CD4-positive, CD25-positive, alpha-beta regulatory T cell (primary cell): ENCODE results near the gene CMIP. TPM values are rescaled to one million over a fixed set of nuclear protein-coding genes. Genes with fewer than 3 reads are reported as not detected.

ENCODE experiments used
- ATAC-seq, 2 donors: fragments of 150-1000 bp; cut with Tn5 transposase; one replicate each; pipeline ENCODE4 v1.10.0; 2021; ENCODE audit warnings: low read depth in 2 of 2, moderate number of reproducible peaks in 2 of 2, moderate library complexity in 1 of 2
- DNase-seq, 3 donors: peaks; one replicate each; pipeline versions ENCODE4 v3.0.0 to v3.0.0-alpha.2; 2012 to 2022; ENCODE audit warnings: mixed read lengths in 1 of 3
- H3K27ac ChIP-seq: one replicate; pipeline ENCODE4 v1.7.0; 2013; ENCODE audit warnings: mild to moderate bottlenecking, low read length; ENCODE audit not compliant: insufficient read depth, poor library complexity, severe bottlenecking
- H3K27me3 ChIP-seq: one replicate; pipeline ENCODE4 v1.7.0; 2013; ENCODE audit warnings: low read length; ENCODE audit not compliant: control insufficient read depth, insufficient read depth
- H3K36me3 ChIP-seq: one replicate; pipeline ENCODE4 v1.7.0; 2013; ENCODE audit warnings: mild to moderate bottlenecking, low read length, moderate library complexity; ENCODE audit not compliant: control insufficient read depth, insufficient read depth
- H3K4me1 ChIP-seq: 2 replicates; pipeline ENCODE4 v1.7.0; 2013; ENCODE audit warnings: mild to moderate bottlenecking, low read length; ENCODE audit not compliant: insufficient read depth, control insufficient read depth, poor library complexity, severe bottlenecking
- H3K4me3 ChIP-seq: one replicate; pipeline ENCODE4 v1.7.0; 2013; ENCODE audit warnings: low read depth, mild to moderate bottlenecking, low read length, moderate library complexity
- H3K9me3 ChIP-seq, 2 experiments: 1 replicate in 1 of 2; 2 replicates in 1 of 2; pipeline ENCODE4 v1.7.0; 2013; ENCODE audit warnings: low read length in 2 of 2, mild to moderate bottlenecking in 1 of 2, moderate library complexity in 1 of 2; ENCODE audit not compliant: control insufficient read depth in 2 of 2
- H3K27ac Mint-ChIP-seq, 3 donors: one replicate each; pipeline ENCODE4 v1.8.0; 2020 to 2022; ENCODE audit warnings: mild to moderate bottlenecking in 3 of 3, mixed read lengths in 3 of 3, moderate library complexity in 2 of 3
- H3K27me3 Mint-ChIP-seq: one replicate; pipeline ENCODE4 v1.8.0; 2022; ENCODE audit warnings: mild to moderate bottlenecking, mixed read lengths
- H3K36me3 Mint-ChIP-seq: one replicate; pipeline ENCODE4 v1.8.0; 2020; ENCODE audit warnings: mixed read lengths
- H3K4me1 Mint-ChIP-seq, 4 donors: one replicate each; pipeline ENCODE4 v1.8.0; 2020 to 2022; ENCODE audit warnings: mixed read lengths in 4 of 4, mild to moderate bottlenecking in 1 of 4
- H3K4me3 Mint-ChIP-seq, 4 donors: one replicate each; pipeline ENCODE4 v1.8.0; 2020 to 2022; ENCODE audit warnings: mild to moderate bottlenecking in 4 of 4, mixed read lengths in 4 of 4, moderate library complexity in 3 of 4
- H3K9me3 Mint-ChIP-seq, 7 donors: one replicate each; pipeline ENCODE4 v1.8.0; 2020 to 2022; ENCODE audit warnings: mixed read lengths in 7 of 7, mild to moderate bottlenecking in 3 of 7, moderate library complexity in 2 of 7
- polyA plus RNA-seq, 4 donors: library from polyadenylated mRNA; unstranded; fragments of 300-500 nt; fragmentation: Illumina TruSeq; gene quantifications; one replicate each; pipeline ENCODE4 v1.2.3, GENCODE V29; 2021
- total RNA-seq: library from RNA; stranded (reverse); gene quantifications from one replicate; pipeline ENCODE4 v1.2.3, GENCODE V29; 2022

The CMIP gene
- total and polyA plus RNA-seq, 5 donors from 2014 or later = 0.21 to 49.7 (median 0.94) TPM

- H3K4me1 Mint-ChIP-seq = peaks cover 9 to 23% (median 18%) of the 10 kb centered on the region in 4 donors
- ATAC-seq = no peak
- H3K4me3 Mint-ChIP-seq = no peak overlapping the region
Observed at GRCh38 chr16:81535679-81536360, 91.2 kb downstream of the CMIP start.

GRCh38 chr16:81536648-81537047 lies 92.0 kb downstream of the CMIP start:
- Mint-ChIP-seq H3K4me3 (no peak overlapping the region), H3K4me1 (peaks cover 13 to 26% (median 19%) of the 10 kb centered on the region in 4 donors), H3K27me3 (no peaks in the 10 kb centered on the region), H3K36me3 (peaks cover 12% of the 10 kb centered on the region), H3K9me3 (no peaks in the 10 kb centered on the region), H3K27ac (peak overlapping the region in 1 of 3 donors; percentile 51)
- no peaks in the 10 kb centered on the region for H3K9me3 ChIP-seq
- no peaks in the 10 kb centered on the region for H3K4me1 ChIP-seq
- no peaks in the 10 kb centered on the region for H3K27me3 ChIP-seq
- peaks cover 5% of the 10 kb centered on the region for H3K36me3 ChIP-seq
- H3K27ac ChIP-seq = no peak overlapping the region
- no peak for ATAC-seq
- no peak overlapping the region for H3K4me3 ChIP-seq
- DNase-seq = no peak

More at GRCh38 chr16:81535679-81536360, 91.2 kb downstream of the CMIP start:
- Histone ChIP-seq H3K27ac (no peak overlapping the region), H3K4me3 (no peak overlapping the region), H3K4me1 (no peaks in the 10 kb centered on the region), H3K36me3 (peaks cover 5% of the 10 kb centered on the region), H3K27me3 (no peaks in the 10 kb centered on the region), H3K9me3 (no peaks in the 10 kb centered on the region)
- Mint-ChIP-seq H3K27ac (no peak overlapping the region), H3K36me3 (peaks cover 12% of the 10 kb centered on the region), H3K27me3 (no peaks in the 10 kb centered on the region), H3K9me3 (no peaks in the 10 kb centered on the region)
- no peak for DNase-seq

GRCh38 chr16:81537721-81538561 lies 93.3 kb downstream of the CMIP start:
- Histone ChIP-seq H3K27ac (no peak overlapping the region), H3K4me3 (no peak overlapping the region), H3K4me1 (no peaks in the 10 kb centered on the region), H3K36me3 (peaks cover 5% of the 10 kb centered on the region), H3K9me3 (no peaks in the 10 kb centered on the region), H3K27me3 (no peaks in the 10 kb centered on the region)
- ATAC-seq (no peak), DNase-seq (no peak)
- Mint-ChIP-seq H3K9me3 (no peaks in the 10 kb centered on the region), H3K4me3 (no peak overlapping the region), H3K36me3 (peaks cover 10% of the 10 kb centered on the region), H3K4me1 (peaks cover 13 to 30% (median 22%) of the 10 kb centered on the region in 4 donors), H3K27me3 (no peaks in the 10 kb centered on the region), H3K27ac (no peak overlapping the region)

- no peak overlapping the region for H3K4me3 ChIP-seq
- H3K27ac ChIP-seq = no peak overlapping the region
- no peak for DNase-seq
- H3K27me3 ChIP-seq = no peaks in the 10 kb centered on the region
- peaks cover 13 to 39% (median 26%) of the 10 kb centered on the region in 4 donors for H3K4me1 Mint-ChIP-seq
- no peaks in the 10 kb centered on the region for H3K9me3 Mint-ChIP-seq
- no peak overlapping the region for H3K4me3 Mint-ChIP-seq
- no peaks in the 10 kb centered on the region for H3K4me1 ChIP-seq
- H3K9me3 ChIP-seq = no peaks in the 10 kb centered on the region
- peak overlapping the region in 1 of 3 donors; percentile 29 for H3K27ac Mint-ChIP-seq
- ATAC-seq = no peak
- peaks cover 8% of the 10 kb centered on the region for H3K36me3 Mint-ChIP-seq
- peaks cover 5% of the 10 kb centered on the region for H3K36me3 ChIP-seq
- H3K27me3 Mint-ChIP-seq = no peaks in the 10 kb centered on the region
Observed at GRCh38 chr16:81539009-81539758, 94.6 kb downstream of the CMIP start.

- Mint-ChIP-seq H3K4me3 (no peak overlapping the region), H3K9me3 (no peaks in the 10 kb centered on the region), H3K27ac (peak overlapping the region in 1 of 3 donors; percentile 29), H3K36me3 (peaks cover 11% of the 10 kb centered on the region), H3K27me3 (no peaks in the 10 kb centered on the region), H3K4me1 (peaks cover 13 to 45% (median 30%) of the 10 kb centered on the region in 4 donors)
- H3K4me1 ChIP-seq = no peaks in the 10 kb centered on the region
- no peak for DNase-seq
- ATAC-seq = no peak
- H3K9me3 ChIP-seq = no peaks in the 10 kb centered on the region
- H3K27ac ChIP-seq = no peak overlapping the region
- H3K36me3 ChIP-seq = peaks cover 5% of the 10 kb centered on the region
- no peaks in the 10 kb centered on the region for H3K27me3 ChIP-seq
- H3K4me3 ChIP-seq = no peak overlapping the region
Observed at GRCh38 chr16:81539759-81540472, 95.3 kb downstream of the CMIP start.

DNA sequence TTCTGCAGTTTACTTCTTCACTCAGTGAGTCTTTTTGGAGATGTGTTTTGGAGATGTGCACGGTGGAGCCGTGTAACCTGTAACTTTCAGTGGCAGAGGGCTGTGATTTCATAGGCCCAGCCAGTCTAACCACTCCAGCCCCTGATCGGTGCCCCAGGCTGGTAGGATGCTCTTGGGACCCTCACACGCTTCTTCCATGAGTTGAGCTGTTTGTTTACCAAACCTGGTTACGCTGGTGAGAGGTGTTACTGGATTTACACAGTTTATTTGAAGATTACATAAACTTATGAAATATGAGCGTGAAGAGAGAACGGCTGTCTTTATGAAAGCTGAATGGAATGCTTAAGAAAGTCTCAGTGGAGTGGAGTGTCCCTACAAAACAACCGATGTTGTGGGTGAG lies 96.7 kb downstream of the CMIP start:
- H3K9me3 ChIP-seq = no peaks in the 10 kb centered on the region
- Mint-ChIP-seq H3K9me3 (no peaks in the 10 kb centered on the region), H3K27ac (peak overlapping the region in 1 of 3 donors; percentile 36), H3K36me3 (peaks cover 14% of the 10 kb centered on the region), H3K4me1 (peaks cover 7 to 55% (median 30%) of the 10 kb centered on the region in 4 donors), H3K27me3 (no peaks in the 10 kb centered on the region), H3K4me3 (no peak overlapping the region)
- no peaks in the 10 kb centered on the region for H3K4me1 ChIP-seq
- no peaks in the 10 kb centered on the region for H3K27me3 ChIP-seq
- no peak overlapping the region for H3K27ac ChIP-seq
- ATAC-seq (no peak), DNase-seq (no peak)
- H3K4me3 ChIP-seq = no peak overlapping the region
- H3K36me3 ChIP-seq = no peaks in the 10 kb centered on the region
